NCI-H774 (cell line): ENCODE measurements around the gene SDHA.
"Not testable (repeated sequence)": the region's sequence is repeated elsewhere in the genome, so short reads cannot be mapped to it uniquely, and the experiment has no call there.

ENCODE experiments used
- DNase-seq: peaks from one replicate; lab custom pipeline; 2025; lab: John Stamatoyannopoulos, UW

SDHA gene

DNA sequence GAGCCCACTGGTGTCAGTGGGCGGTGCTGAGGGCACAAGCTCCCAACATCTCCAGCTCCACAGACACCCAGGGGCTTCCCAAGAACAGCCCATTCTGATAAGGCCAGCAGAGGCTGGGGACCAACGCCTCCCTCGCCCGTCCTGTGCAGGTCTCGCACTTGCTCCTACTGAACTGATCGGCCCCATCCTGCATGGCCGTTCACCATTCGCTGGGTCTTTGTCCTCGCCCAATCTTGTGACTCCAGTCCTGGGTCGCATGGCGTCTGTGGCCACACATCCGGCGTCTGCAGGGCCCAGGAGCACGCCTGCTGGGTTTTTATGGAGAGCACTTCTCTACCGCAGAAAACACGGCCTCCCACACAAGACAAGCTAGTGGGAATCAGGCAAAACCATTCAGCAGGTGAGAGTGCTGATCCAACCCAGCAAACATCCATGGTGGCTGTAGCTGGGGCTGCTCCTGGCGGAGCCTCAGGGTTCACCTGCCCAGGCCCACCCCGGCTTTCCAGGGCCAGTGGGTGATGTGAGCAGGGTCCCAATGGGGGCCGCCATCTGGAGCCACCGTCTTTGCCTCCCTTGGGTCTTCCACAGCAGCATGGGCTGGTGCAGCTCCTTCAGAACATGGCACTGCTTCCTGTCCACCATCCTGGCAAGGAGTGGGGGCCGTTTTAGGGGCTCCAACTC lies 19.5 kb upstream of the SDHA start:
- no peak for DNase-seq

DNA sequence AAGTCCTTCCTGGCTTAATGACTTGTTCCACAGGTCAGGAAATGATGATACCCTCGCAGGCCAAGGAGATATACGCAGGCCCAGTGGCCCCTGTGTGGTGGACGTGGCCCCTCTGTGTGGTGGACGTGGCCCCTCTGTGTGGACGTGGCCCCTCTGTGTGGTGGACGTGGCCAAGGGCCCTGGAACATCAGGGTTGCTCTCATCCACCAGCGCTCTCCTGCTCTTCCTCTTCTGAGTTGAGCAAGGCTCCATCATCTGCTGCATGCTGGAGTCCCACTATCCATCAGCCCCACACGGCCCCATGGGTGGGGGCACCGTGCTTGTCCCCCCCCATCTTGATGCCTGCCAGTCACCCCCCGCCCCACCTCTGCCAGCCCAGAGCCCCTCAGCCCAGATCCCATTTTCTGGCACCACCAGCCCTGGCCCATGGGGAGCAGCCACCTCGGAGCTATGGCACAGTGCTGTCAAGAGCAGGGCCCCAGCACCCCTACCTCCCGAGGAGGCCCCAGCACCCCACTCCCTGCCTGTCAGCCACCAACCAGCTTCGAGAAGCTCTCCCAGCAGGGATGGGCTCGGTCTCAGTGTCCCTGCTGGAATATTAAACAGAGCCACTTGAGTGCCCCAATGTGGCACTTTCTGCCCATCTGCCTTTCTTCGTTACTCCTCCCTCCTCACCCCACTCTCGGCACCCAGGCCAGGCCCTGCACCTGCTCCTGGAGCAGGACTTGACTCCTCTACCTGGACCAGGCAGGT lies 18.7 kb upstream of the SDHA start:
- no peak for DNase-seq

DNA sequence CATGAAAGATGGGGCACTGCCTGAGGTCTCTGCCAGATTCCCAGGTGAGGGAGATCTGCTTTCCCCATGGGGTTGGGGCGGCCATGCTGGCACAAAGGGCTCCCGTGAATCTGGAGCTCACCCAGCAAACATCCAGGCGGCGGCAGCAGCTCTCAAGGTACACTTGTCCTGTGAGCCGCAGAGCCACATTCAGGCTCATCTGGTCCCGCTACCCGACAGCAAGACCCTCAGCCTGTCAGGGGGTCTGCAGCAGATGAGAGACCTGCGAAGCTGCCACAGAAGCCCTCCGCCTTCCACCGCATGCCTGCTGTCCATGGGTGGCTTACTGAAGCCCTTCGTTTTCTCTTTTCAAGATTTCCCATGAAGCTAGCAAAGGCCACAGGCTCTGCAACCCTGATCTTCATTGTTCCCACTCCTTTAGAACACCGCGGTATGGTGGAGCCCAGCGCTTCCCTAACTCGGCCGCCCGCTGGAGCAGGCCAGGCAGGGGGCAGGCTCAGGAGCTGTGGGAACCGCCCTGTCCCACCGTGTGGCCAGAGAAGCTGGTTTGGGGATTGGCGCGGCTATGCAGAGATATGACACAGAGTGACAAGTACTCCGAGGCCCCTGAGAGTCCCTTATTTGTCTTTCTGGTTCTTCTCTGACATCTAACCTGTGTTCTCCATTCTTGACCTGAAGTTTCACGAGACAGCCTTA lies 18.0 kb upstream of the SDHA start:
- DNase-seq: no peak

DNA sequence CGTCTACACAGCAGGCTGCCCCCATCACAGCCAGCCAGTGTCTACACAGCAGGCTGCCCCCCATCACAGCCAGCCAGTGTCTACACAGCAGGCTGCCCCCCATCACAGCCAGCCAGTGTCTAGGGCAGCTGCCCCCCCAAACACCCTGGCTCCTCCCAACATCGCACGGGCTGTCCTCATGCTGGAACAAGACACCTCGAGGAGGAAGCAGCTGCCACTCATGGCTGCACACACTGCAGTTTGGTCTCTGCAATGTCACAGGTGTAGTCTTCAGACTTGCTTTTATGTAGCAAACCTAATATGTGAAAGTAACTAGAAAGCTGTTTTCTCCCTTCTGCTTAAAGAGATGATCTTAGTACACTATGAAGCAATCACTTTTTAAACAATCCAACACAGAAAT lies 17.1 kb upstream of the SDHA start:
- no peak for DNase-seq

DNA sequence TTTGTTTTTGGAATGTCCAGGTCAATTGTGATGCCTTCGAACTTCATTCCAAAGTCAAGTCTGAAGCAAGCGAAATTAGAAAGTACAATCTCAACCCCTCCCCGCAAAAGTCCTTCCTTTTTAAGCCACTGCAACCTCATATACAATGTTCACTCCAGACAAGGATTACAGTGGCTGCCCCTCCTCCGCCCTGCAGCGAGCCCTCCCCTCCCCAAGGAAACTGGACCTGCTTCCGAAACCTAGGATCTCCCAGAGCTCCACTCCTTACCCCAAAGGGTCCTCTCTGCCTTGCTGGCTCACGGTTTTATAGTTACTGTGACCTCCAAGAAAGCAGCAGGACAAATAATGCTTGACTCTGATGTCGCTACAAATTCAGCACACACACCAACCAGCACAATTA lies 16.4 kb upstream of the SDHA start:
- DNase-seq: no peak

DNA sequence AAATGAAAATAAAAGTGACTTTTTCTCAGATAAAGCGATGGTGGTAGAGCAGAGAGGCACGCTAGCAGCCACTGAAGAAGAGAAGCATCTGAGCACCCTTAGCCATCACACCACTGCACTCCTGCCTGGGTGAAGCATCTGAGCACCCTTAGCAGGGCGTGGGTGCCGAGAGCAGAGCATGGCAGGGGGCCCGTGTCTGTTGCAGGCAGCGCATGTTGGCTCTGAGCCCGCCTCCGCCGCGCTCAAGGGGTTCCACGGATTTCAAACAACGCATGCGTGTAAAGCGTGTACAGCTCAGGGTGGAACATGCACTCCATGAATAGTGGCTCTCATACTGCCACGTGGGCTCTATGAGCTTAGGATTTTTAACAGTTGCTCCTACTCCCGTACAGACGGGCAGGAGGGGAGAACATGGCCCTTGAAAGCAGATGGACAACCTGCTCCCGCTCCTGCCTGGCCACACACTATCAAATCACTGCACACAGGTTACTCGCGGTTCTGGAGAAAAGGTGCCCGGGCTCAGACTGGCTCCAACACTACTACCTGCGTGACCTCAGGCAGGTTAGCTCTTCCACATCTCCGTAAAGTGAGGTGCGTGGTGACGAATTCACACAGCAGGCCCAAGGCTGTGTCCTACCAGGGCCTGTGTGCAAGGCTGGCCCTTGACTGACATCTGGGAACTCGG lies 14.7 kb upstream of the SDHA start:
- no peak for DNase-seq

DNA sequence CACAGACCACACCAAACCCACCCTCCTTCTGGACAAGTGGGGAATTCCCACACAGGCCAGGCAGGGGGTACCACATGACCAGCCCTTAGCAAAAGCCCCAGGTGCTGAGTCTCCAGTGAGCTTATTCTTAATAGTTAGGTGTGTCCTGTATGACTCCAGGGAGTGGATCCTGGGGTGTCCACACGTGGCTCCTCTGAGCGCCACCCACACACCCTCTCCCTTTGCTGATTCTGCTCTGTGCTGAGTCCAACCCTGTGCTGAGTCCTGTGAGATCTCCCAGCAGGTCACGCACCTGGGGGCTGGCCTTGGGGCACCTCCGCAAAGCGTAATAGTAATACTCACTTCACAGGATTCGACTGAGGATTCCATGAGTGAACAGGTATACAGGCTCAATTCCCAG lies 14.1 kb upstream of the SDHA start:
- DNase-seq: no peak

DNA sequence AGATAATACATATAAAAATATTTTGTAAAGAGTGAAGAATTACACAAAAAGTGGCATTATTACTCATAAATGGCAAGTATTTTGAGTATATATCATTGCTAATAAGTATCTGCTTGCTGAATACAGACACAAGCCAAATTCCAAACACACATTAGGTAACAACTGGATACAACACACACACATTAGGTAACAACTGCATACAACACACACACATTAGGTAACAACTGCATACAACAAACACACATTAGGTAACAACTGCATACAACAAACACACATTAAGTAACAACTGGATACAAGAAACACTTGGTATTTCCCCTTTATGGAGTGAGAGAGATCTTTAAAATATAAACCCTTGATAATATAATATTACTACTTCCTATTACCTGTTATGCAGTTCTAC lies 13.7 kb upstream of the SDHA start:
- DNase-seq: no peak

DNA sequence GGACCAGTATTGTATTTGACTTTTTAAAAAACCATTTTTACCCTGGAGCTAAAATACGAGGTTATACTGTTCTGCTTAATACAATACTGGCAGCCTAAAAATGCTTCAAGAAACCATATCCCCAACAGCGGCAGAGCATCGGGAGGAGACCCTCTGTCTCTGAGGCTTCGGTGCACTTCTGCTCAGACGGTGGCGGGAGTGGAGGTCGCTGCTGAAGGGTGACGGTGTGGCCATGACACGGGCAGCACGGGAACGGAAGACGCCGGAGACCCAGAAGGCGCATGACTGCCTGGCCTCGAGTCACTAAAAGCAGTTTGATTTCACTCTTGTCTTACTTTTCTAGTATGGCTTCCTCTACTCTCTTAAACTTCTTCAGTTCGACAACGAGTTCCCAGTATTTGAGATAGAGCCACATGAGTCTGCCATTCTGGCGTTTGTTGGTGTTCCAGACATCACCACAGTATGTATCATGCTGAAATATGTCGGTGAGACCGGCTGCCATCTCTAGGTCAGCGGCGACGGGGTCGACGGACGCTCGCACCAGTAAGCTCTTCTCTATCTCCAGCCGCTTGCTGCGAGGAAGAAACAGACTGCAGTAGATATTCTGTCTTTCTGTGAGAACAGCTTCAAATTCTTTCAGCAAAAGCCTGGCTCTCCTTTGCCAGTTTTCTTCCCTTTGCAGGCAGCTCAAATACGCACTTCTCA lies 13.0 kb upstream of the SDHA start:
- no peak for DNase-seq

DNA sequence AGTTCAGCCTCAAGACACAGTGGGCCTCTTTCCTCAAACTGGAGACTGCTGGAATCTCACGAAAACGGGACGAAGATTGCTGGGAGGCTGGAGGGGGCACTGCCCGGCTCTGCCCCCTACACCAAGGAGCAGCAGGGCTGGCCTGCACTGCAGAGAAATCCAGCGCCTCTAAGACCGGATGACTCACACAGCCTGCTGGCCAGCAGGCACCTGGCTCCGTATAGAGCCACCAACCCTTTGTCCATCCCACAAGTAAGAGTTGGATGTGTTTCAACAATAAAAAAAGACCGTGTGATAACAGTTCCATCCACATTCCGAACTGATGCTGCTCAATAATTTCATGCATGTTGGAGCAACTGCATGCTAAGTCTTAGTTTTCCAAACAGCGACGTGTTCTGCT lies 11.7 kb upstream of the SDHA start:
- DNase-seq: no peak

DNA sequence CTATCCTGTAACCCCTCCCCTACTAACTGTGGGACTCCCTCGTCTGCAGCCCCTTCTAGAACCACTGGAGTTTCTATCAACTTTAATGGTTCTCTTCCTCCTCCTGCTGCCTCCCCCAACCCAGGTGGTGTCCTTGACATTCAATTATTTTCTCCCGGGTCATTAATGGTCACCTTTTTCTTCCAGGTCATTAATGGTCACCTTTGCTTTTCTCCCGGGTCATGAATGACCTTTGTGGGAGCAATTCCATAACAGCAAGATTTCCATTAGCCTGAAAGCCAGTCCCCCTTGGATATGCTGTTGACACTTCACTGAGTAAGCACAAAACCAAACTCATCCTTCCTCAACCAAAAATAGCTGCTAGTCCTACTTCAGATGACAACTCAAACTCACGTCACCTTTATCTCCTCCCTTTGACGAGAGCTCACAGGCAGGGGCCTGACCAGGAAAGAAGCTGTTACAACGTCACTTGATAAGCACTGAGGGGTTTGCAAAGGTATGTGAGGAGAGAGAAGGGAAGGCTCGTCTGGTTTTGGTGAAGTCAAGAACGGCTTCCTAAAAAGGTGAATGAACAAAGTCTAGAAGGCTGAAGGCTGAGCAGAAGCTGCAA lies 11.1 kb upstream of the SDHA start:
- no peak for DNase-seq

DNA sequence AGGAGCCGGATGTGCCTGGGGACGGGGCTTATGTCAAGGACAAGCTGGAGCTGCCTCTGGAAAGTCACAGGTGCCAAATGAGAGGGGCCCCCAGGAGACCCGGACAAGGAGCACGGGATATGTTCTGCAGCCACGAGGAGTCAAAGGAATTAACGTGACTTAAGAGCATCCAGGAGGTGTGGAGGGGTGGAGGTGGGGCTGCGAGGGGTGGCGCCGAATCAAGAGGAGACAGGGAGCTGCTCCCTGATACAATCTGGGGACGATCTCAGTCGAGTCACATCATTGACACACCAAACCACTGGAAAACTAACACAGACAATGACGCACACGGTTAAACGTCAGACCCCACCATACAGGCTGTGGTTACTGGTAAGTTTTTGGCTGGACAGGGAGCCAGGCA lies 10.5 kb upstream of the SDHA start:
- no peak for DNase-seq

DNA sequence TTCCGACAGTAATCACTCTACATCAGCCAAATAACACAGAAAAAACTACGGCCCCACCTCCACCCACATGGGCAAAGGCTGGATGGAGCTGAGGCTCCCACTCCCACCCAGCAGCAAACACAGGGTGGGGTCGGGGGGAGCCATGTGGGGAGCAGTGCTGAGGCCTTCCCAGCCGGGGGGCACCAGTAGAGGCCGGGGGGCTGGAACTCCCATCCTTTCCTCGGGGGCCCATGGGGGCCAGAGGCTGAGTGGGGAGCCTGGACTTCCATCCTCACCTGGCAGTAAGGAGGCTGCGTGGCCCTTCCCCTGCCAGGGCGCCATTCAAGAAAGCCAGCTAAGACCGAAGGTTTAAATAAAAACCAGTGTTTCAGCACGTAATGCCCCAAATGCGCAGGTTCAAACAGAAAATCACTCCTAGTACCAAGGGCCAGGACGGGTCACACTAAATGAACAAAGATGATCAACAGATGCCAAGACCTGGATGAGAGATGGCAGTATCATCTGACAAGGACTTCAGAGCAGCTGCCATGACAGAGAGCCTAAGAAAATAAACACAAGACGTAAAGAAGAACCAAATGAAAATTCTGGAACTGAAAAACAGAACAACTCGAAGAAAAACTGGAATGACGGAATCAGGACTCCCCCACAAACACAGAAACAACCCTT lies 9.5 kb upstream of the SDHA start:
- no peak for DNase-seq

DNA sequence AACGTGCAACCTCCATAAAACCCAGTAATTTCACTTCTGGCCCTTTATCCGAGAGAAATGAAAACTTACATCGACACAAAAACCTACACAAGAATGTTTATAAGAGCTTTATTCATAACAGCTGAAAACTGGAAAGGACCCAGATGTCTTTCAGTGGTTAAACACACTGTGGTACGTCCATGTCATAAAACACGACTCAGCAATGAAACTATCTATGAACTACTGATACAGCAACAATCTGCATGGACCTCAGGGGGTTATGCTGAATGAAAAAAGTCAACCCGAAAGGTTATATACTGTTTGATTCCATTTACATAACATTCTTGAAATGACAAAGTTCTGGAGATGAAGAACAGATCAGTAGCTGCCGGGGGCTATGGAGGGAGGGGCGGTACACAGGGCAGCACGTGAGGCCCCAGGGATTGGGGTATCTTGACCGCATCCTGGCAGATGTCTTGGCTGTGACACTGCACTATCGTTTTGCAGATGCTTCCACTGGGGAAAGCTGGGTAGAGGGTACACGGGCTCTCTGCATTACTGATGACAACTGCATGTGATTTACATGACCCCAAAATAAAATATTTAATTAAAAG lies 4.2 kb upstream of the SDHA start:
- no peak for DNase-seq

DNA sequence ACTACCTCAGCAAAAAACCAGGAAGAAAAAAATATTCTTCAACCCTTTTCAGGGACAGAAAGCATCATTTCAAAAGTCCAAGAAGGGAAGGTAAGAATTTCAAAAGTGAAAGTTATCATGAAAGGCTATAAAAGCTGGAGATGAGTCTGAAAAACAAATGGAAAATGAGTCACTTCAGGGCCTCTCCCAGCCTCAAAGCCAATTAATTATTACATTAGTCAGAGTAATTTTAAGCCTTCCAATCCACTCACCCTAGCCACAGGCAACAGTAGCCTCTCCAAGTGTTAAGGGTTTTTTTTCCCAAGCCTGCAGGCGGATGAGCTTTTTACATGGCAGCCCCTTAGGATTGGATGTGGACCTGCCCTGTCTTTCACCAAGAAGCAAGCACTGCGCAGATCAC lies 2.9 kb upstream of the SDHA start:
- not testable (repeated sequence) for DNase-seq

DNA sequence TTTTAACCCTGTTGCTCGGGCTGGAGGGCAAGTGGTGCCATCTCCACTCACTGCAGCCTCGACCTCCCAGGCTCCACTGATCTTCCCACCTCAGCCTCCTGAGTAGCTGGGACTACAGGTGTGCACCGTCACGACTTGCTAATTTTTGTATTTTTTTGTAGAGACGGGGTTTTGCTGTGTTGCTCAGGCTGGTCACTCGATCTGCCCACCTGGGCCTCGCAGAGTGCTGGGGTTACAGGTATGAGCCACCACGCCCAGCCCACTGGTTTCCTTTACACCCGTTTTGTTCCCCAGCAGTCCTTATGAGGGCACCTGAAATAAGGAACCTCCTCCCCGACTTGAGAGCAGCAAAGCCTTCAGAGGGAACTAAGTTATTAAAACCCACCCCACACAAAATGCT lies 2.0 kb upstream of the SDHA start:
- DNase-seq: not testable (repeated sequence)

DNA sequence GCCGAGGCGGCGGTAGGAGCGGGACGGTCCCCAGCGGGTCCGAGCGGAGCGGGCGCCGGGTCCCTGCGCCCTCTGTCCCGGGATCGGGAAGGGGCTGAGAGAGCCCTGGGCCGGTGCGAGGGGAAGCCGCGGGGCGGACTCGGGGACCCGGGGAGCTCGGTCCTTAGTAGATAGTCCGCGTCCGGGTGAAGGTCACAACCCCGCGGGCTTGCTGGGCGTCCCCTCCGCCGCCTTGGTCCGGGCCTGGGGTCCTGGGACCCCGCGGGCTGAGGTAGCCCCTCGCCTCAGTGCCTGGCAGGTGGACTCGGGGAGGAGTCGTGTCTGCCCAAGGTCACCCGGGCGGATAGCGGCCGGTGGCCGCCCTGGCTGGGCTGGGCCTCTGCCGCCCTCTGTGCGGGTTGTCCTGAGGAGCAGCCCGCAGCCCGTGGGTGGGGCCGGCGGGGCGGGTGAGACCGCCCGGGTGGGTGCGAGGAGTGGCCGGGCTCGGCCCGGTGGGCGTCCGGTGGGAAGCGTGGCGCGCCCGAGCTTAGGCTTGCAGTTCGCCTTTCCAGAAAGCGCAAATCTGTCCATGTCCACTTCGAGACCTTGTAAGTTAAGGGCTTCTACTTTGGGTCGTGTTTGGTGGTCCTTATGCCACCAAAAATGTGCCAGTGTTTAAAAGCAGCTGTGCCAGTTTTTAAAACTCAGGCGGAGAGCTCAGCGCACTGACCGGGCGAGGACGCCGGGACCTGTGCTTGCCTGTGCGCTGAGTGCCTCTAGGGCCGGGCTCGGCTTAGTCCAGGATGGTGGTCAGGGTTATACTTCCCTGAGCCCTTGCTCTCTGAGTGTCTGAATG lies 554 bp downstream of the SDHA start:
- DNase-seq: no peak

DNA sequence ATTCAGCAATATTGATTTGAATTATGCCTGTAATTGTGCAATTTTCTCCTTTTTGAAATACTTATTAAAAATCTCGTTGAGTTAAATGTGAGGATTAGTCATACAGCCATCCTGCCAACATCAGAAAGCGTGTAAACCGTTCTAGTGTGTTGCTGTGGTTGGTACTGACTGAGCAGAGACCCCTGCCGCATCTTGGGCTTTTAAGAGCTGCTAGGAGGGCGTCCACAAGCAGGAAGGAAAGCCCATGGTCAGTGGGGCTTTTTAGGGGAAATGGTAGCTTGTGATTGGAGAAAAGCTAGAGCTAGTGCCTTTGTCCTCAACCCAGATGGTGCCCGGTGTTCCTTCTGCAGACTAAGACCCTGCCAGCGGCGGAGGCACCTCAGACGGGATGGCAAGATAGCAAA lies 1.3 kb downstream of the SDHA start:
- no peak for DNase-seq

DNA sequence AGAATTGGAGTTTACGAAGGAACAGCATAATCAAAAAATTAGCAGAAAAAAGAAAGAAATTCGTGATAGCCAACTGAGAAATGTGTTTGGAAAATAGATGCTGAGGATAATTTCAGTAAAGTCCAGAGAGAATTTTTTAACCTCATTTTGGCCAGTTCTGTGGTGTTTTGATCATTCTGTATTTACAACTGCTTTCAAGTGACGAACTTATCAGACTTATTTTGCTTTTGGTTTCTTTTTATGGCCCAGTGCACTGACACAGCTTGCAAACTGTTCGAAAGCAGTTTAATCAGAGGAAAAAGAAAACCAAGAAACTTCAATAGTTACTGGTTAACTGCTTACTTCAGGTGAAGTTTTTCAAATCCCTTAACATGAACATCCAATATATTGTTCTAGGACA lies 1.9 kb downstream of the SDHA start:
- no peak for DNase-seq
